GM18499 (cell line): ENCODE results near the gene FAM163A.
"Not testable (repeated sequence)": the region's sequence is repeated elsewhere in the genome, so short reads cannot be mapped to it uniquely, and the experiment has no call there.

Experiments
- ATAC-seq: cut with Tn5 transposase; IDR thresholded peaks from one replicate; pipeline ENCODE4 v1.9.1; 2021; ENCODE audit warnings: moderate number of reproducible peaks; ENCODE audit not compliant: insufficient read depth, unreplicated experiment

Gene FAM163A

DNA sequence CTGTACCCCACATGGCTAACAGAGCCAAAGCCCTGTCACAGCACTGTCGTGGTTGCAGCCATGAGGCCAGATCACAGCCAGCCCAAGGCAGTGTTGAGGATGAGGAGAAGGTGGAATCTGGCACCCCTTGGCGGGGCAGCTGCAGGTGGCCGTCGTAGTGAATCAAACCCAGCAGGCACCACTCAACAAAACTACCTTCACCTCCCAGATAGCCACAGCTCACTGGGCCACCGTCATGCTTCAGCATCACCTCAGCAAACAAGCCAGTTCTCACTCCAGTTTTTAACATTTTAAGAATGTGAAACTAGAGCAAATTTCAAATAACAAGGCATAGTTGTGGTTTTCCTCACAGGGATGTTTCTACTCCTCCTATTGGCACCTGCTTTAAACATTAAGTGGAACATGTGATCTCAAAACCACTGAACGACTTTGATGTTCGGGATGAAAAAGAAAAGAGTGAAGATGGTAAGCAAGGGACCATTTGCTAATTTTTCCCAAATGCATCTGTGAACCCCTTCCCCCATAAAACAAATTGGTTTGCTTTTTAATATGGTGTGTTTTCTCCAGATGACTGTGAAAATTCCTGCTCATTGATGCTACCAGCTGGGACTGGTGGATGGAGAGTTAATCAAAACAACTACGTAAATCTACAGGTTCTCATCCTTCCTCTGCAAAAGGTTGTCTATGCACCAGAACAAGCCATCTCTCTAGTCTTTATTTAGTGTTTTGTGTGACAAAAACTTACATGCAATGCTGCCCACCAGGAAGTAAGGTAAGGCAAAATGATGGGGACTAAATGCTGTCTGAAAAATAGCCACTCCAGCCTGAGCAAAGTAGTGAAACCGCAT lies 89.0 kb downstream of the FAM163A start:
- no peak for ATAC-seq

DNA sequence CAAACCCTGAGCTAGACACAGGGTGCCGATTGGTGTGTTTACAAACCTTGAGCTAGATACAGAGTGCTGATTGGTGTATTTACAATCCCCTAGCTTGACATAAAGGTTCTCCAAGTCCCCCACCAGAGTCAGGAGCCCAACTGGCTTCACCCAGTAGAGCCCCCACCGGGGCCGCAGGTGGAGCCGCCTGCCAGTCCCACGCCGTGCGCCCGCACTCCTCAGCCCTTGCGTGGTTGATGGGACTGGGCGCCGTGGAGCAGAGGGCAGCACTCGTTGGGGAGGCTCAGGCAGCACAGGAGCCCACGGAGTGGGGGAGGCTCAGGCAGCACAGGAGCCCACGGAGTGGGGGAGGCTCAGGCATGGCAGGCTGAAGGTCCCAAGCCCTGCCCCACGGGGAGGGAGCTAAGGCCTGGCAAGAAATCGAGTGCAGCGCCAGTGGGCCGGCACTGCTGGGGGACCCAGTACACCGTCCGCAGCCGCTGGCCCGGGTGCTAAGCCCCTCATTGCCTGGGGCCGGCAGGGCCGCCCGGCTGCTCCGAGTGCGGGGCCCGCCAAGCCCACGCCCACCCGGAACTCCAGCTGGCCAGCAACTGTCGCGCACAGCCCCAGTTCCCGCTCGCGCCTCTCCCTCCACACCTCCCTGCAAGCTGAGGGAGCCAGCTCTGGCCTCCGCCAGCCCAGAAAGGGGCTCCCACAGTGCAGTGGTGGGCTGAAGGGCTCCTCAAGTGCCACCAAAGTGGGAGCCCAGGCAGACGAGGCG lies 93.8 kb downstream of the FAM163A start:
- ATAC-seq = not testable (repeated sequence)

GRCh38 chr1:179840107-179840506 lies 97.0 kb downstream of the FAM163A start:
- no peak for ATAC-seq

DNA sequence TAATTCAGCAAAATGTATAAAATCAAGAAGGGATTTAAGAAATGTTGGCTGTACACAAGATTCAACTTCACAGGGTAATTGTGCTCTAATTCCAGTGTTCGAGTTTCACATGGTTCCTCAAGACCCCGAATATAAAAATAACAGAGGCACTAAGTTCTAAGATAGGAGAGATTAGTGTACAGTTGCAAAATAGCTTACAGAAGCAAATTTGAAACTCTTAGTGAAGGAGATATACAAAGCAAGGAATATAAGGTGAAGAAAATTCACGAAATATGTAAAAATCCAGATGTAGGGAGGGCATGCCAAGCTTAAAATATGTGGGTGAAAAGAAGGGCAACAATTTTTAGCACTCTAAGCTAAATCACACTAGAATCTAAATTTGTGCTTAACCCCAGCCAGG lies 105.1 kb downstream of the FAM163A start:
- no peak for ATAC-seq

DNA sequence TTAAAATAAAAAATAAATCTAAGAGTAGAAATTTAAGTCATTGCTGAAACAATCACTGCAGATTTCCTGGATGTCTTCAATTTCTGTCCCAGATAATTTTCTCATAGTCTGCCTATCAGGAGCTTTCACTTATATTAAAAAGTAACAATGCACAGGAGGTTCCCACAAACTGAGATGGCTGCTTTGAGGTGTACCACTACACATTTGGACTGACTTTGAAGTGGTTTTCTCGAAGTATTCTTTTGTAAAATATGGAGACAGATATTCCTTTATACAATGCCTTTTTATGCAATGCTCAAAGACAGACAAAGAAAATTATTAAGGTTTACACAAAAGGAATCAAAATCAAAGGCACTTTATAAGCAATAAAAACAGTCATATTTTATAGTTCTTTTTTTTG lies 110.0 kb downstream of the FAM163A start:
- no peak for ATAC-seq

- ATAC-seq = not testable (repeated sequence)
Observed at GRCh38 chr1:179855831-179856230, 112.7 kb downstream of the FAM163A start.

DNA sequence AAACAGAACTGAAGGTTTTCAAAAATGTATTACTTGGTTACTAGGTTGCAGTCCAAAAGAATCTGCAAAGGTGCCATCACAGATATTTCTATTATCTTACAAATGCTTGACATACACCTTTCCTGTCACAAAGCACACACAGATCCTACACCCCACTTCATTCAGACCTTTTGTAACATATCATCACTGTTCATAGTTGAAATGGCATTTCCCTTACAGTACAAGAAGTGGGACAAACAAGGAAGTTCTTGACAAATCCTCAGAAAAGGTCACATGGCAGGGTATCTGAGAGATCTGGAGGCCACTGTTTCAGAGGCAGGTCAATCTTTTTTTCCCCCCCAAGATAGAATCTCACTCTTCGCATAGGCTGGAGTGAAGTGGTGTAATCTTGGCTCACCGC lies 113.2 kb downstream of the FAM163A start:
- ATAC-seq = no peak

DNA sequence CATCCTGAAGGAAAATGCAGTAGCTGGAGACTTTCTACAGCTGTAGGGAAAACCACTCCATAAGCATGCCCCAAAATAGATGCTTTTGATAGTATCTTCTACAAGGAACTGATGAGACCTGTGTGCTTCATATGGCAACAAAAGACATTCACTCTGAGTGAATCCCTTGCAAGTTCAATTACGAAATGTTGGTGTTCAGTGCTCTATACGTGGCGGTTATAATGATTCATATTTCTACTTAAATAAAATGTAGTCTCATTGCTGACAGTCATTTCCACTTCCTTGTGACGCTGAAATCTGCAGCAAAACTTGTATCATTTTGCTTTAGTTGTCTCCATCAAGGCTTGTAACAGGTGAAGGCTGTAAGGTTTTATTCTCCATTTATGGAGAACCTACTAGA lies 113.9 kb downstream of the FAM163A start:
- no peak for ATAC-seq

DNA sequence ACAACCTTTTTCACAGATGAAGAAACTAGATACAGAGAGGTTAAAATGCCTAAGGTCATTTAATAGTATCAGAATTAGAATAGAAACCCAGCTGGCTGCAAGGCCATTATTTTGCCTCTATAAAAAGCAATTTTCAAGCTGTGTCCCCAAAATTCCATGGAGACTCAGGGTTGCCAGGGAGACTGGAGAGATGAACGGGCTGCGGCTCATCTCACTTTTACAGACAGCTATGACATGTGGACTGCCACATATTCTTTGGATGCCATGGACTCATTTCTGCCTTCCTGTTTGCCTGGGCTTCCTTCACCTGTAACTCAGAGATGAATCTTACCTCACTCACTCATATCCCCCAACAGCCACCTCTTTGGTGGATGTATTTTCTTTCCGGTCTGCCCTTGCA lies 117.6 kb downstream of the FAM163A start:
- ATAC-seq = no peak

GRCh38 chr1:179865377-179865776 lies 122.3 kb downstream of the FAM163A start:
- no peak for ATAC-seq
